Neuronal stem cell (in vitro differentiated cells): ENCODE measurements around the gene LDB3.

ENCODE experiments used
- DNase-seq: peaks from one replicate; pipeline ENCODE4 v3.0.0-alpha.2; 2013; ENCODE audit warnings: low spot score
- H2AFZ ChIP-seq: one replicate; pipeline ENCODE4 v1.6.1; 2013; ENCODE audit warnings: mild to moderate bottlenecking, low read length, inconsistent platforms
- H2AK5ac ChIP-seq: 2 replicates; pipeline ENCODE4 v1.6.1; 2013; ENCODE audit warnings: low read depth, mild to moderate bottlenecking, inconsistent platforms, low read length, moderate library complexity, mixed read lengths
- H2BK120ac ChIP-seq: 2 replicates; pipeline ENCODE4 v1.6.1; 2013; ENCODE audit warnings: low read depth, mild to moderate bottlenecking, inconsistent platforms, low read length, moderate library complexity, mixed read lengths
- H2BK12ac ChIP-seq: one replicate; pipeline ENCODE4 v1.6.1; 2013; ENCODE audit warnings: low read length, inconsistent platforms
- H2BK15ac ChIP-seq: 2 replicates; pipeline ENCODE4 v1.6.1; 2013; ENCODE audit warnings: mild to moderate bottlenecking, low read length, inconsistent platforms, mixed read lengths
- H2BK5ac ChIP-seq: one replicate; pipeline ENCODE4 v1.6.1; 2013; ENCODE audit warnings: inconsistent platforms, mild to moderate bottlenecking, low read length, moderate library complexity
- H3K14ac ChIP-seq: one replicate; pipeline ENCODE4 v1.6.1; 2013; ENCODE audit warnings: low read length, inconsistent platforms
- H3K18ac ChIP-seq: 2 replicates; pipeline ENCODE4 v1.6.1; 2013; ENCODE audit warnings: low read length, inconsistent platforms
- H3K23ac ChIP-seq: 2 replicates; pipeline ENCODE4 v1.6.1; 2013; ENCODE audit warnings: low read depth, mild to moderate bottlenecking, mixed read lengths, low read length, inconsistent platforms; ENCODE audit not compliant: poor library complexity
- H3K27ac ChIP-seq: replicated peaks from 3 replicates; pipeline ENCODE4 v1.5.1; 2013; ENCODE audit warnings: low read length, inconsistent platforms
- H3K27me3 ChIP-seq, 3 experiments: 2 replicates each; pipeline ENCODE4 v1.6.1; 2013; ENCODE audit warnings: low read length in 3 of 3, mild to moderate bottlenecking in 2 of 3, inconsistent platforms in 1 of 3, low read depth in 1 of 3, mixed read lengths in 1 of 3, moderate library complexity in 1 of 3; ENCODE audit not compliant: control insufficient read depth in 3 of 3, insufficient read depth in 3 of 3
- H3K36me3 ChIP-seq, 2 donors: replicated peaks in 1 of 2; 2 replicates each; pipeline ENCODE4 v1.6.1; 2013; ENCODE audit warnings: low read length in 2 of 2; ENCODE audit not compliant: control insufficient read depth in 2 of 2, insufficient read depth in 2 of 2
- H3K4ac ChIP-seq: 2 replicates; pipeline ENCODE4 v1.6.1; 2013; ENCODE audit warnings: inconsistent platforms, mild to moderate bottlenecking, low read length, moderate library complexity
- H3K4me1 ChIP-seq, 2 donors: 1 replicate in 1 of 2; 2 replicates in 1 of 2; pipeline ENCODE4 v1.6.1; 2013; ENCODE audit warnings: low read length in 2 of 2, low read depth in 1 of 2; ENCODE audit not compliant: control insufficient read depth in 2 of 2, insufficient read depth in 1 of 2
- H3K4me2 ChIP-seq: one replicate; pipeline ENCODE4 v1.6.1; 2013; ENCODE audit warnings: mild to moderate bottlenecking, low read length, inconsistent platforms; ENCODE audit not compliant: insufficient read depth, poor library complexity, severe bottlenecking
- H3K4me3 ChIP-seq, 2 donors: 2 replicates each; pipeline ENCODE4 v1.5.1; 2013; ENCODE audit warnings: low read length in 2 of 2, mild to moderate bottlenecking in 2 of 2, inconsistent platforms in 1 of 2, moderate library complexity in 1 of 2
- H3K79me1 ChIP-seq: one replicate; pipeline ENCODE4 v1.6.1; 2013; ENCODE audit warnings: low read depth, mild to moderate bottlenecking, inconsistent platforms, low read length, moderate library complexity
- H3K9ac ChIP-seq: one replicate; pipeline ENCODE4 v1.6.1; 2013; ENCODE audit warnings: mild to moderate bottlenecking, low read depth, low read length, inconsistent platforms; ENCODE audit not compliant: poor library complexity
- H3K9me3 ChIP-seq, 2 donors: replicated peaks in 1 of 2; 2 replicates each; pipeline versions ENCODE3 to v1.6.1; 2013; ENCODE audit warnings: low read length in 2 of 2, mild to moderate bottlenecking in 2 of 2, inconsistent platforms in 1 of 2, low read depth in 1 of 2, mixed read lengths in 1 of 2, moderate library complexity in 1 of 2; ENCODE audit not compliant: control insufficient read depth in 2 of 2, insufficient read depth in 1 of 2
- H4K8ac ChIP-seq: one replicate; pipeline ENCODE4 v1.6.1; 2013; ENCODE audit warnings: low read depth, mild to moderate bottlenecking, inconsistent platforms, low read length, moderate library complexity
- H4K91ac ChIP-seq: one replicate; pipeline ENCODE4 v1.6.1; 2013; ENCODE audit warnings: low read length, low read depth, mild to moderate bottlenecking, inconsistent platforms; ENCODE audit not compliant: poor library complexity
- WGBS, 2 donors: extraction: QIAGEN DNeasy Blood & Tissue Kit; methylation state at CpG; one replicate each; pipeline ENCODE4 v1.1.7; 2013; ENCODE audit warnings: missing lambda C conversion rate in 2 of 2, mixed read lengths in 1 of 2; ENCODE audit not compliant: insufficient read length in 2 of 2, insufficient replicate concordance in 1 of 2; ENCODE audit errors: extremely low coverage in 2 of 2; 5-methylcytosine and 5-hydroxymethylcytosine counted together

The LDB3 gene

DNA sequence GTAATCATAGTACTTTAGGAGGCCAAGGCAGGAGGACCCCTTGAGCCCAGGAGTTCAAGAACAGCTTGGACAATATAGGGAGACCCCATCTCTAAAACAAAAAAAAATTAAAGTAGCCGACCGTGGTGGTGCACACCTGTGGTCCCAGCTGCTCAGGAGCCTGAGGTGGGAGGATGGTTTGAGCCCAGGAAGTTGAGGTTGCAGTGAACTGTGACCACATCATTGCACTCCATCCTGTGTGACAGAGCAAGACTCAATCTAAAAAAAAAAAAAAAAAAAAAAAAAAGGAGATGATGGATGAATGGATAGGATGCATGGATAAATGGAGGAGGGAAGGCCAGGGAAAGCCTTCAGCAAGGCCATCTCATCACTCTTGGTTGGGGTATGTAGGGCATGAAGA is 54.7 kb downstream of the LDB3 start:
- no peak overlapping the region for H3K18ac ChIP-seq
- H2BK15ac ChIP-seq = no peak overlapping the region
- no peak overlapping the region for H3K4ac ChIP-seq
- H3K79me1 ChIP-seq = no peaks in the 10 kb centered on the region
- no peak overlapping the region for H3K4me2 ChIP-seq
- no peak overlapping the region for H2BK120ac ChIP-seq
- no peak overlapping the region for H3K14ac ChIP-seq
- H4K91ac ChIP-seq = no peak overlapping the region
- H3K9me3 ChIP-seq = peaks cover 0 to 2% of the 10 kb centered on the region in 2 donors
- no peaks in the 10 kb centered on the region for H3K36me3 ChIP-seq
- H3K9ac ChIP-seq = no peak overlapping the region
- H4K8ac ChIP-seq = no peak overlapping the region
- H3K4me3 ChIP-seq = no peak overlapping the region
- no peak overlapping the region for H2BK12ac ChIP-seq
- no peak overlapping the region for H2AFZ ChIP-seq
- peaks cover 0 to 4% of the 10 kb centered on the region in 2 donors for H3K4me1 ChIP-seq
- no peak overlapping the region for H2AK5ac ChIP-seq
- no peak overlapping the region for H3K23ac ChIP-seq
- DNase-seq = no peak
- H3K27me3 ChIP-seq = no peaks in the 10 kb centered on the region
- no peak overlapping the region for H2BK5ac ChIP-seq
- WGBS, 2 donors = no CpG with 5 or more reads among the region's 2 CpGs
- H3K27ac ChIP-seq = no peak overlapping the region

GRCh38 chr10:86724445-86724844 is 56.1 kb downstream of the LDB3 start:
- Histone ChIP-seq H3K4ac (no peak overlapping the region), H3K9me3 (peaks cover 0 to 2% of the 10 kb centered on the region in 2 donors), H3K4me2 (no peak overlapping the region), H3K36me3 (no peaks in the 10 kb centered on the region), H3K27ac (no peak overlapping the region), H2BK5ac (no peak overlapping the region), H3K4me3 (no peak overlapping the region), H3K18ac (no peak overlapping the region), H2BK15ac (no peak overlapping the region), H3K4me1 (peaks cover 0 to 3% of the 10 kb centered on the region in 2 donors), H3K9ac (no peak overlapping the region), H3K27me3 (no peaks in the 10 kb centered on the region), H4K91ac (no peak overlapping the region), H3K23ac (no peak overlapping the region), H2BK12ac (no peak overlapping the region), H3K79me1 (no peaks in the 10 kb centered on the region), H2BK120ac (no peak overlapping the region), H2AFZ (no peak overlapping the region), H2AK5ac (no peak overlapping the region), H3K14ac (no peak overlapping the region), H4K8ac (no peak overlapping the region)
- WGBS, 2 donors = no CpG with 5 or more reads among the region's 6 CpGs
- DNase-seq = no peak

- WGBS, 2 donors = no CpG with 5 or more reads among the region's 14 CpGs
- H4K8ac ChIP-seq = no peak overlapping the region
- no peak overlapping the region for H2BK5ac ChIP-seq
- peaks cover 0 to 2% of the 10 kb centered on the region in 2 donors for H3K9me3 ChIP-seq
- no peak for DNase-seq
- no peak overlapping the region for H3K14ac ChIP-seq
- no peak overlapping the region for H2AFZ ChIP-seq
- no peak overlapping the region for H2BK15ac ChIP-seq
- H2AK5ac ChIP-seq = no peak overlapping the region
- no peak overlapping the region for H4K91ac ChIP-seq
- peaks cover 0 to 3% of the 10 kb centered on the region in 2 donors for H3K4me1 ChIP-seq
- no peak overlapping the region for H3K4me3 ChIP-seq
- H3K27ac ChIP-seq = no peak overlapping the region
- H3K23ac ChIP-seq = no peak overlapping the region
- H3K79me1 ChIP-seq = no peaks in the 10 kb centered on the region
- no peak overlapping the region for H3K18ac ChIP-seq
- H3K36me3 ChIP-seq = no peaks in the 10 kb centered on the region
- no peak overlapping the region for H3K4ac ChIP-seq
- H3K27me3 ChIP-seq = no peaks in the 10 kb centered on the region
- H3K4me2 ChIP-seq = no peak overlapping the region
- H2BK12ac ChIP-seq = no peak overlapping the region
- H2BK120ac ChIP-seq = no peak overlapping the region
- H3K9ac ChIP-seq = no peak overlapping the region
Measured at GRCh38 chr10:86725980-86726676, 57.8 kb downstream of the LDB3 start.

- no peak overlapping the region for H3K23ac ChIP-seq
- DNase-seq = no peak
- no peaks in the 10 kb centered on the region for H3K79me1 ChIP-seq
- H3K27ac ChIP-seq = no peak overlapping the region
- no peak overlapping the region for H2BK15ac ChIP-seq
- H3K4me3 ChIP-seq = no peak overlapping the region
- no peak overlapping the region for H2AFZ ChIP-seq
- H4K8ac ChIP-seq = no peak overlapping the region
- no peak overlapping the region for H3K18ac ChIP-seq
- no peak overlapping the region for H3K9ac ChIP-seq
- H2BK12ac ChIP-seq = no peak overlapping the region
- peaks cover 0 to 3% of the 10 kb centered on the region in 2 donors for H3K4me1 ChIP-seq
- no peak overlapping the region for H3K4ac ChIP-seq
- H2BK120ac ChIP-seq = no peak overlapping the region
- no peaks in the 10 kb centered on the region for H3K36me3 ChIP-seq
- H3K4me2 ChIP-seq = no peak overlapping the region
- no peak overlapping the region for H3K14ac ChIP-seq
- peaks cover 0 to 2% of the 10 kb centered on the region in 2 donors for H3K9me3 ChIP-seq
- no CpG with 5 or more reads among the region's 1 CpG for WGBS, 2 donors
- no peak overlapping the region for H4K91ac ChIP-seq
- H2BK5ac ChIP-seq = no peak overlapping the region
- H2AK5ac ChIP-seq = no peak overlapping the region
- no peaks in the 10 kb centered on the region for H3K27me3 ChIP-seq
Measured at GRCh38 chr10:86726677-86726999, 58.3 kb downstream of the LDB3 start.
